OCI-LY3 (cell line): Measurements from ENCODE around the gene FKBP1B.

Experiments used
- EZH2phosphoT487 ChIP-seq: fragments of 200-600 bp; shearing (Covaris generic); IDR thresholded peaks from 2 replicates; pipeline ENCODE4 v1.6.1; 2018; ENCODE audit warnings: antibody characterized with exemption, mixed run types, low read depth
- TF ChIP-seq, protein P1 (sequence below): fragments of 200-600, 300-600 bp; sonication (generic); IDR thresholded peaks from 2 replicates; pipeline ENCODE4 v1.5.1; 2014; ENCODE audit warnings: antibody characterized with exemption, low read length, low read depth

DNA sequence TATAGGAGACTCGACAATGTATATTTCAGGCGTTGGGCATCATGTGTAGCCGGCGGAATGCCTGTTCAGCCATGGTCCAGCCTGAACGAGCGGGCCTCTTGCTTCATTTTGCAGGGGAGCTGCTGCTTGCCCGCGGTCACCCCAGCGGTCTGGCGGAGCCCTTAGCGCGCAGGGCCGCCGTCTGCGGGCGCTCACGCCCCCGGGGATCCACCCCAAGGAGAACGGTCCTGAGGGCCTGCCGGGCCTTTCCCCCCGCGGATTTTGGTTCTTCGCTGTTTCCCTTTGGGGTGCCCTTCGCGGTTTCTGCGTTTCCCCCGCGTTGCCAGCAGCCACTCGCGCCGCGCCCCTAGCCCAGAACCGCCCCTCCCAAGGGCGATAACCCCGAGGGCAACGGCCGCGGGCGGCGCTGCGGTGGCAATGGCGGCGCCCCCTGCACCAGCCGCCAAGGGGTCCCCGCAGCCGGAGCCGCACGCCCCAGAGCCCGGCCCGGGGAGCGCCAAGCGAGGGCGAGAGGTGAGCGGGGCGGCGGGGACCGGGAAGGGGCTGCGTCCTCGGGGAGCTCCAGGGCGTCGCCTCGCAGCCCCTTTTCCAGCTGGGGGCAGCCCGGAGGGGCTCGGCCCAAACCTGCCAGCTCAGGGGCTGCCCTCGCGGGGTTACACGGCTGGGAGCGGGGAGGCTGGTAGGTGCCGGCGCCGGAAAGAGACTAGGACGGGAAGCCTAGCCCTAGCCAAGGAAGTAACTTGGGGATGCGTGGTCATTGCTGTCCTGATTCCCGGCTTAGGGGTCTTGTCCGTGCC lies 39.7 kb upstream of the FKBP1B start, which contains the start of gene MFSD2B:
- TF ChIP-seq, protein P1, sequence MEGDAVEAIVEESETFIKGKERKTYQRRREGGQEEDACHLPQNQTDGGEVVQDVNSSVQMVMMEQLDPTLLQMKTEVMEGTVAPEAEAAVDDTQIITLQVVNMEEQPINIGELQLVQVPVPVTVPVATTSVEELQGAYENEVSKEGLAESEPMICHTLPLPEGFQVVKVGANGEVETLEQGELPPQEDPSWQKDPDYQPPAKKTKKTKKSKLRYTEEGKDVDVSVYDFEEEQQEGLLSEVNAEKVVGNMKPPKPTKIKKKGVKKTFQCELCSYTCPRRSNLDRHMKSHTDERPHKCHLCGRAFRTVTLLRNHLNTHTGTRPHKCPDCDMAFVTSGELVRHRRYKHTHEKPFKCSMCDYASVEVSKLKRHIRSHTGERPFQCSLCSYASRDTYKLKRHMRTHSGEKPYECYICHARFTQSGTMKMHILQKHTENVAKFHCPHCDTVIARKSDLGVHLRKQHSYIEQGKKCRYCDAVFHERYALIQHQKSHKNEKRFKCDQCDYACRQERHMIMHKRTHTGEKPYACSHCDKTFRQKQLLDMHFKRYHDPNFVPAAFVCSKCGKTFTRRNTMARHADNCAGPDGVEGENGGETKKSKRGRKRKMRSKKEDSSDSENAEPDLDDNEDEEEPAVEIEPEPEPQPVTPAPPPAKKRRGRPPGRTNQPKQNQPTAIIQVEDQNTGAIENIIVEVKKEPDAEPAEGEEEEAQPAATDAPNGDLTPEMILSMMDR = no peak
- TF ChIP-seq EZH2phosphoT487 = no peak
